Measurements from ENCODE around the gene FAHD2A. TPM values are rescaled to one million over a fixed set of nuclear protein-coding genes. Genes with fewer than 3 reads are reported as not detected.
A peak's percentile ranks its signal among the peaks of the same experiment; 100 is the strongest.

FAHD2A gene
- polyA plus RNA-seq, 3 donors from 2014 or later: 12.6 to 24.3 (median 15.1) TPM

DNA sequence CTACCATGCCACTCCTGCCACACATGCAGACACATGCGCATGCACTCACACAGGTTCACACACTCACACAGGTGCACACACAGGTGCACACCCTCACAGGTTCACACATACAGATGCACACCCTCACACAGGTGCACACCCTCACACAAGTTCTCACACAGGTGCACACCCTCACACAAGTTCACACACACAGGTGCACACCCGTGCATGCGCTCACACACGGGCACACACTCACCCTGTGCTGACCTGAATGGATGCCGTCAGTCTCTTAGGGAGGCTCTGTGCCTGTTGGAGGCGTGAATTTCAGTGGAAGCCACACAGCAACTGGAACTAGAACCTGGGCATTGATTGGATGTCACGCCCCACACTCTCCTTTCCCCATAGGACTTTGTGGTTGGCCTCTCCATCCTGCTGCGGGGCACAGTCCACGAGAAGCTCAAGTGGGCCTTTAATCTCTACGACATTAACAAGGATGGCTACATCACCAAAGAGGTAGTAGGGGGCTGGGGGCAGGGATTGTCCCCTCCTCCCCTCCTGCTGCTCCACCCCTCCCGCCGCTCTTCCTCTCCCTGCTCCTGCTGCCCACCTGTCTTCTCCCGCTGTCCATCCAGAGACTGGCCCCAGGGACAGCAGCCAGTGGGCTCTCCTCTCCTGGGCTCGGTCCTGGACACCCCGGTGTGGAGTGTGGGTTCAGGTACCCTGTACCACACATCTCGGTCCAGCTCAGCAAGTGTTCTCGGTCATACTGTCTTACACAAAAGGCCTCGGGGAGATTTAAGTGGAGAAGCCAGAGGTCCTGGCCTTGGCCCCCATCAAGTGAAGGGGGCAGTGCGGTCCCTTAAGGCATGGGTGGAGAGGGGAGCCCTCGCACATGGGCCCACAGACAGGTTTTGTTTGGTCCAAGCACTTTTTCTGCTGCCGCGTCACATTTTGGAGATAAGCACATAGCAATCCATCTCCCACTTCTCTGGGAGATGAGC, 21.0 kb upstream of the FAHD2A start:
- Mint-ChIP-seq H3K27me3 (ENCODE audit: low read depth in 3 of 3) (peaks cover 2 to 4% (median 4%) of the 10 kb centered on the region in 3 donors), H3K36me3 (no peaks in the 10 kb centered on the region), H3K27ac (no peak overlapping the region), H3K9me3 (no peaks in the 10 kb centered on the region), H3K4me1 (no peaks in the 10 kb centered on the region), H3K4me3 (no peak overlapping the region)
- no peak for DNase-seq

DNA sequence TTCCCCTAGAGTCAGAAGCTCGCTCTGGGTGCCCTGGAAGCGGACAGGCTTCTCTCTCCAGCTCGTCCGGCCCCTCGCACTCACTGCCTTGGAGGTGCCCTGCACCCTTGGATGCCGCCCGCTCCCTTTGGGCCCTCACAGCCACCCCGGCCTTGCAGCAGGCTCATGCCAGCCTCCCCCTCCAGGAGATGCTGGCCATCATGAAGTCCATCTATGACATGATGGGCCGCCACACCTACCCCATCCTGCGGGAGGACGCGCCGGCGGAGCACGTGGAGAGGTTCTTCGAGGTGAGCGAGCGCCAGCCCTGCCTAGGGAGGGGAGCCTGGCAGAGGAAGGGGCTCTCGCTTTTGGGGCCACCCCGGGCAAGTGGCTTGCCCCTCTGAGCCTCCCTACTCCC, 20.3 kb upstream of the FAHD2A start:
- peaks cover 2 to 4% (median 4%) of the 10 kb centered on the region in 3 donors for H3K27me3 Mint-ChIP-seq (ENCODE audit: low read depth in 3 of 3)
- H3K27ac Mint-ChIP-seq: no peak overlapping the region
- H3K4me3 Mint-ChIP-seq: no peak overlapping the region
- no peaks in the 10 kb centered on the region for H3K4me1 Mint-ChIP-seq
- H3K36me3 Mint-ChIP-seq: no peaks in the 10 kb centered on the region
- H3K9me3 Mint-ChIP-seq: no peaks in the 10 kb centered on the region
- no peak for DNase-seq

DNA sequence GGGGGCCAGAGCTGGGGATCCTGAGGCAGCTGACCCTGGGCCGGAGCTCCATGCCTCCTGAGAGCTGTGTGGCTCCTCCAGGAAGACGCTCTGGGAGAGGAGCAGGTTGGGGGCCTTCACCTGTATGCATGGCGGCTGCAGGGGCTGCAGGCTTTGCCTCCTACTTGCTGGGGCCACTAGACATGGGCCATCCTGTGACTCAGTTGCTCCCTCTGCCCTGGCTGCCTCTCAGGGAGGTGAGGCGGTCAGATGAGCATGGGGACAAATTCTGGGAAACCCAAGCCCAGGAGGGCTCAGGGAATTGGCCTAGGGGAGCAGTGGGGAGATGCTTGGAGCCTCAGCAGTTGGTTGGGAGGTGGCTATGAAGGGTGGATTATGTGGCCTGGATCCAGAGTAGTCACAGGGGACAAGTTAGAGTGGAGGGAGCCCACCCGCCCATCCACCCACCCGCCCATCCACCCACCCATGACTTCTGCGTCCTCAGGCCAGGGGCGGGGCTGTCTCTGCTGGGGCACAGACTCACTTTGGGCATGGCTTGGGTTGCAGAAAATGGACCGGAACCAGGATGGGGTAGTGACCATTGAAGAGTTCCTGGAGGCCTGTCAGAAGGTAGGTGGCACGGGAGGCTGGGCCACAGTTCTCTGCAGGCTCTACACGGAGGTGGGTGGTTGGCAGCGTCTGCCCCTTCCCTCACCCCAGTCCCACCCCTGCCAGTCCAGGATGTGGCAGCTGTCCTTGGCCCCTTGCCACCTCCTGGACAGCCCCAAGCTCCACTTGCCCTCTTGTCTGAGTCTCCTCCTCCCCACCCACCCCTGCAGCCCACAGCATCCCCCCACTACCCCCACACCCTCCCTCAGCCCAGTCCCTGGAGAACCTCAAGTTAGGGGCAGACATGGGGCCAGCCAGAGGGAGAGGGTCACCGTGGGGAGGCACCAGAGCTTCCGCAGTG, 19.5 kb upstream of the FAHD2A start:
- H3K9me3 Mint-ChIP-seq: no peaks in the 10 kb centered on the region
- H3K4me1 Mint-ChIP-seq: no peaks in the 10 kb centered on the region
- H3K27me3 Mint-ChIP-seq (ENCODE audit: low read depth in 3 of 3): peaks cover 2 to 4% (median 4%) of the 10 kb centered on the region in 3 donors
- H3K36me3 Mint-ChIP-seq: no peaks in the 10 kb centered on the region
- no peak overlapping the region for H3K27ac Mint-ChIP-seq
- no peak overlapping the region for H3K4me3 Mint-ChIP-seq
- no peak for DNase-seq

DNA sequence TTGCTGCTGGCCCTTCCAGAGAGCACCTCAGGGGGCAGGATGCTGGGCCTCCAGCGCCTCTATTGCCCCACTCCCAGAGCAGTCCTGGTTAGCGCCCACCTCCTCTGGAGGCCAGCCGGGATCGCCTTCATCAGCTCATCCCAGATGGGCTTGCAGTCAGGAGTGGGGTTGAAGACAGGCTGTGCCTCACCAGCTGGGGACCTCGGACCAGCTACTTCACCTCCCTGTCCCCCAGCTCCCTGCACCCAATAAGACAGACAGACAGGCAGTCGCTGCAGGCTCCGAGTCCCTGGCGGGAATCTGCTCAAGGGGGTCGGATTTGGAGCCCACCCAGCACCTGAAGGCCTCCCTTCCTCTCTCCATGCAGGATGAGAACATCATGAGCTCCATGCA, 18.9 kb upstream of the FAHD2A start:
- Mint-ChIP-seq H3K4me1 (no peaks in the 10 kb centered on the region), H3K27me3 (ENCODE audit: low read depth in 3 of 3) (peaks cover 2 to 4% (median 4%) of the 10 kb centered on the region in 3 donors), H3K36me3 (no peaks in the 10 kb centered on the region), H3K27ac (no peak overlapping the region), H3K9me3 (no peaks in the 10 kb centered on the region), H3K4me3 (no peak overlapping the region)
- DNase-seq: no peak

DNA sequence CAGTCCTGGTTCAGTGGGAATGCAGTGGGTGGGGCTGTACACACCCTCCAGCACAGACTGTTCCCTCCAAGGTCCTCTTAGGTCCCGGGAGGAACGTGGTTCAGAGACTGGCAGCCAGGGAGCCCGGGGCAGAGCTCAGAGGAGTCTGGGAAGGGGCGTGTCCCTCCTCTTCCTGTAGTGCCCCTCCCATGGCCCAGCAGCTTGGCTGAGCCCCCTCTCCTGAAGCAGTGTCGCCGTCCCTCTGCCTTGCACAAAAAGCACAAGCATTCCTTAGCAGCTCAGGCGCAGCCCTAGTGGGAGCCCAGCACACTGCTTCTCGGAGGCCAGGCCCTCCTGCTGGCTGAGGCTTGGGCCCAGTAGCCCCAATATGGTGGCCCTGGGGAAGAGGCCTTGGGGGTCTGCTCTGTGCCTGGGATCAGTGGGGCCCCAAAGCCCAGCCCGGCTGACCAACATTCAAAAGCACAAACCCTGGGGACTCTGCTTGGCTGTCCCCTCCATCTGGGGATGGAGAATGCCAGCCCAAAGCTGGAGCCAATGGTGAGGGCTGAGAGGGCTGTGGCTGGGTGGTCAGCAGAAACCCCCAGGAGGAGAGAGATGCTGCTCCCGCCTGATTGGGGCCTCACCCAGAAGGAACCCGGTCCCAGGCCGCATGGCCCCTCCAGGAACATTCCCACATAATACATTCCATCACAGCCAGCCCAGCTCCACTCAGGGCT, 17.5 kb upstream of the FAHD2A start:
- no peaks in the 10 kb centered on the region for H3K4me1 Mint-ChIP-seq

DNA sequence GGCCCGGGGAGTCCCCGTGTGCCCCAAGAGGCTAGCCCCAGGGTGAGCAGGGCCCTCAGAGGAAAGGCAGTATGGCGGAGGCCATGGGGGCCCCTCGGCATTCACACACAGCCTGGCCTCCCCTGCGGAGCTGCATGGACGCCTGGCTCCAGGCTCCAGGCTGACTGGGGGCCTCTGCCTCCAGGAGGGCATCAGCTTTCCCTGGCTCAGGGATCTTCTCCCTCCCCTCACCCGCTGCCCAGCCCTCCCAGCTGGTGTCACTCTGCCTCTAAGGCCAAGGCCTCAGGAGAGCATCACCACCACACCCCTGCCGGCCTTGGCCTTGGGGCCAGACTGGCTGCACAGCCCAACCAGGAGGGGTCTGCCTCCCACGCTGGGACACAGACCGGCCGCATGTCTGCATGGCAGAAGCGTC, 16.9 kb upstream of the FAHD2A start:
- Mint-ChIP-seq H3K27ac (no peak overlapping the region), H3K36me3 (no peaks in the 10 kb centered on the region), H3K4me3 (no peak overlapping the region), H3K27me3 (ENCODE audit: low read depth in 3 of 3) (peaks cover 2 to 6% (median 2%) of the 10 kb centered on the region in 3 donors), H3K4me1 (no peaks in the 10 kb centered on the region), H3K9me3 (no peaks in the 10 kb centered on the region)
- DNase-seq: no peak

More for the DNA sequence above, 17.5 kb upstream of the FAHD2A start:
- Mint-ChIP-seq H3K27me3 (ENCODE audit: low read depth in 3 of 3) (peaks cover 2 to 5% (median 2%) of the 10 kb centered on the region in 3 donors), H3K27ac (no peak overlapping the region), H3K36me3 (no peaks in the 10 kb centered on the region), H3K9me3 (no peaks in the 10 kb centered on the region), H3K4me3 (no peak overlapping the region)
- no peak for DNase-seq

DNA sequence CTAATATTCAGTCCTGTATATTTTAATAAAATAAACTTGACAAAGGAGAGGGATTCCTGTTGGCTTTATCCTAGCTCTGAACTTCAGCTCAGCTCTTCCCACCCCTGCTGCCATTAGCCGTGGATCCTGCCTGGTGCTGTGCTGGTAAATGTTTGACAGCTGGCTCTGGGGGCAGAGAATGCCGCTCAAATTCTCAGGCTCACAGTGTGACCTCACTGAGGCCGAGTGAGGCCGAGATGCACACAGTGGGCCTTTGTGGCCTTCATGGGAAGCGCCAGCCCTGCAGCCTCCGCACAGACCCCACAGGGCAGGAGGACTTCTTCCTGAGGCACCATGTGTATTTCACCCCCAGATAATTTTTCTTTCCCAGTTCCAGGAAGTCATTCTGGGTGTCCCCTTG, 16.5 kb upstream of the FAHD2A start:
- H3K27me3 Mint-ChIP-seq (ENCODE audit: low read depth in 3 of 3): peaks cover 2 to 6% (median 2%) of the 10 kb centered on the region in 3 donors
- no peaks in the 10 kb centered on the region for H3K36me3 Mint-ChIP-seq
- no peak overlapping the region for H3K4me3 Mint-ChIP-seq
- no peak for DNase-seq
- H3K27ac Mint-ChIP-seq: no peak overlapping the region
- no peaks in the 10 kb centered on the region for H3K9me3 Mint-ChIP-seq
- H3K4me1 Mint-ChIP-seq: no peaks in the 10 kb centered on the region

DNA sequence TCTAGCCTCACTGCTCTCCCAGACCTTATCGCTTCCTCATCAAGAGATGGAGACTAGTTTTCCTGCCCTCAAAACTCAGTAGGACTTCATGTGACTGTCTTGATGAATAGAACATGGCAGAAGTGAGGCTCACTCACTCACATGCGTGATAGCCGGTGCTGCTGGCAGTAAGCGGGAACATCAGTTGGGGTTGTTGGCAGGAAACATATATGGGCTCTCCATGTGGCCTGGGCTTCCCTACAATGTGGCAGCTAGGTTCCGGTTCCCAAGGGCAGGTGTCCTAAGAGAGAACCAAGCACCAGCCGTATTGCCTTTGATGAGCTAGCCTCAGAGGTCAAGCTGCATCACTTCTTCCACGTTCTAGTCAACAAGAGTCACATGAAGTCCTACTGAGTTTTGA, 15.2 kb upstream of the FAHD2A start:
- Mint-ChIP-seq H3K9me3 (no peaks in the 10 kb centered on the region), H3K4me1 (no peaks in the 10 kb centered on the region), H3K27ac (no peak overlapping the region), H3K4me3 (no peak overlapping the region), H3K27me3 (ENCODE audit: low read depth in 3 of 3) (peaks cover 0 to 6% (median 2%) of the 10 kb centered on the region in 3 donors), H3K36me3 (no peaks in the 10 kb centered on the region)
- no peak for DNase-seq

DNA sequence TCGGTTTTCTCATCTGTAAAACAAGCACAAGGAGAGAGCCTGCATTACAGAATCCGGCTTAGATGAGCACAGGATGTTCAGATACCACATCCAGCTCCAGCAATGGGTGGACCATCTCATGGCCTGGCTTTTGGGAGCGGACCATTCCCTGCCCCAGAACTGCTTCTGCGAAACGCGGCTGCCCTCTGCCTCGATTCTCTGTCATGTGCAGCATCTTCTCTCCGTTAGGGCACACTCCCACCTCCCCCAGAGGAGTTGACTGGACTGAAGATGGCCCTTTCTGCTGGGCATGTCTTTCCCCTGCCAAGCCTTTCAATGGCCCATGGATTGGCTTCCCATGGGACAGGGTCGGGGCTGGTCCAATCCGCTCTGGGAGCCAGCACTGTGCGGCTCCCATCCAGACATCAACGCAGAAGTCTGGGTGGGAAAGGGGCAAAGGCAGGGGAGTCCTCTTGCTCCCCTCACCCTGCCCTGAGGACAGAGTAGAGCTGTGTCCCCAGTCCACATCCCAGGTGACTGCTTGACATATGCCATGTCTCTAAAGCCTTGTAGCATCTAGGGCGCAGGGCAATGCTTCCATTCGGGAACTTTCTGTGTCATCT, 14.3 kb upstream of the FAHD2A start:
- Mint-ChIP-seq H3K27ac (no peak overlapping the region), H3K4me3 (no peak overlapping the region), H3K9me3 (no peaks in the 10 kb centered on the region), H3K4me1 (no peaks in the 10 kb centered on the region), H3K36me3 (no peaks in the 10 kb centered on the region), H3K27me3 (ENCODE audit: low read depth in 3 of 3) (peaks cover 0 to 6% (median 2%) of the 10 kb centered on the region in 3 donors)
- no peak for DNase-seq

DNA sequence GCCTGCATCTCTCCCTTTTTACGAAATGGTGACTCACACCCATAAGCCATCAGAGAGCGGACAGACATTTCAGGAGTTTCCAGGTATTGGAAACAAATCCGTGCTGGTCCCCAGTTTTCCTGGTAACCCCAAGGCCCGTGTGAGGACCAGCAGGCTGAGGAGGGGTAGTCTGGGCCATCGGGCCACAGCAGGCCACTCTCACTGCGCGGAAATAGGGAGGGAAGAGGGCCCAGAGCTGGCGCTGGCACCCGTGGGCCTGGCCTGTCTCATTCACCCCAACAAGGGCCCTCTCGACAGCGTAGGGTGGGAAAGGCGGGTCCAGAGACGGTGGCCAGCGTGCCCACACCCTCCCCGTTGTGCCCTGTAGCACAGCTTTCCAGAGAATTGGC, 13.7 kb upstream of the FAHD2A start:
- no peaks in the 10 kb centered on the region for H3K4me1 Mint-ChIP-seq
- DNase-seq: no peak
- no peak overlapping the region for H3K27ac Mint-ChIP-seq
- H3K9me3 Mint-ChIP-seq: no peaks in the 10 kb centered on the region
- H3K27me3 Mint-ChIP-seq (ENCODE audit: low read depth in 3 of 3): peaks cover 0 to 3% (median 2%) of the 10 kb centered on the region in 3 donors
- no peaks in the 10 kb centered on the region for H3K36me3 Mint-ChIP-seq
- no peak overlapping the region for H3K4me3 Mint-ChIP-seq

DNA sequence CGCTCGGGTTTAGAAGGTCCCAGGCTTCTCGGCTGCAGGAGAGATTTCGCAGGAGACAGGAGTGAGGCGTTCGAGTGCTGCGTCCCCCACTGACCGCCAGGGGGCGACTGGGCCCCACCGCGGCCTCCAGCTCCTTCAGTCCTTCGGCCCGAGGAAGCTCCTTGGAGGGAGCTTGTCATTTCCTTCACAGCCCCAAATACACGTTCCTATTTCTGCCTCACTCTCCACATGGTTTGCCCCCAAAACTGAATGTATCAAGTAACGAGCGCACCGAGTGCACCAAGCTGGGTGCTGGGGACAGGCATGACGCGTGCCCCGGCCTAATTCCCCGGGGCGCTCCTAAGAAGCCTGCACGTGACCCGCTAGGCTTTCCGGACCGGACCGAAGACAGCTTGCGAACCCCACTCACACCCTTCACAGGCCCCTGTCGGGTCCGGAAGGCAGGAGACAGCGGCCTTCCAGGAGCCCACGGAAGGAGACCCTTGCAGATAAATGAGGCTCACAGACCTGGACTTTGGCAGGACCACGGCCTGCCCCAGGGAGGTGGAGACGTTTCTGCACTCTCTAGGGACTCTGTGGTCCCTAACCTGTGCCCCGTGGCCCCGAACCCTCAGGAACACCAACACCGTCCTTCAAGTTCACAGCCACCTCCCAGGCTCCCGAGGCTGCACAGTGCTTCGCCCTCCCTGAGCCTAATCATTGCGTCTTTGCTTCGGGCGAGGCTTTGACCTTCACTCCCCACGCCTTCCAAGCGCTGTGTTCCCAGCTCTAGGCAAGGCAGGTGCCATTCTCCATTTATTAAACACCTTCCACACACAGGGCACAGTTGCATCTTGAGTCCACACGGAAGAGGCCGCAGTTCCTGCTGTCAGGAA, 13.0 kb upstream of the FAHD2A start:
- DNase-seq: peak; percentile 4 to 14 (median 14)
- Mint-ChIP-seq H3K27me3 (ENCODE audit: low read depth in 3 of 3) (peaks cover 0 to 2% (median 2%) of the 10 kb centered on the region in 3 donors), H3K4me3 (no peak overlapping the region), H3K27ac (no peak overlapping the region), H3K9me3 (no peaks in the 10 kb centered on the region), H3K4me1 (no peaks in the 10 kb centered on the region), H3K36me3 (no peaks in the 10 kb centered on the region)

DNA sequence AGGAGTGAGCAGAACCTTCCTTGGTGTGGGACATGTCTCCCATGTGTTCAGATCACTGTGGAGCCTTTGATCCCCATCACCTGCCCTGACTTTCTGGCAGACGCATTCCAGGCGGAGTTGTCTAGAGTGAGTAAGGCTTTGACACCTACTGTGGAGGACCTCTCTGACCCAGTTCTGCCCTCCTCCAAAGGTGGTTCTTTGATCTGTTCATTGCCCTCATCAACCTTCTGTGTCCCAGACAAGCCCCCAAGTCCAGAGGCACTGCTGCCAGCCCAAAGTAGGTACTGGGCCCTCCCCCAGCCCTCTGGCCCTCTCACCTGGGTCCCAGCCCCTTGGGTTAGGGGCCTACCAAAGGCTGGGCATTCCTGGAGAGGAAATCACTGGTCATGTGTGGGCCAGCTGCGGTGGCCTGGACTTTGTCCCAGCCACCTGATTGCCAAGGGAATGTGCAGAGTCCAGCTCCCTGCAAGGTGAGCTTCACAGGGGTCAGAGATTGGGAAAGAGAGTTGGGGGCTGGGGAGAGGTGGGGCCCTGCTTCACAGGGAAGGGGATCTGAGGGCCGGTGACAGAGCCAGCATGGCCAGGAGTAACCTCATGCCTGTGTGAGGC, 12.1 kb upstream of the FAHD2A start:
- no peak overlapping the region for H3K4me3 Mint-ChIP-seq
- H3K27me3 Mint-ChIP-seq (ENCODE audit: low read depth in 3 of 3): peaks cover 1 to 2% (median 2%) of the 10 kb centered on the region in 3 donors
- H3K27ac Mint-ChIP-seq: no peak overlapping the region
- H3K36me3 Mint-ChIP-seq: no peaks in the 10 kb centered on the region
- no peak for DNase-seq
- no peaks in the 10 kb centered on the region for H3K4me1 Mint-ChIP-seq
- no peaks in the 10 kb centered on the region for H3K9me3 Mint-ChIP-seq

All from immature natural killer cell (primary cell).